ENCODE measurements around the gene CHPF2.

Gene CHPF2

GRCh38 chr7:151197932-151198331 is 34.4 kb upstream of the CHPF2 start:
- H3K4me3 ChIP-seq (ENCODE audit: low read depth, low read length), result no peak overlapping the region
- no peak for DNase-seq (ENCODE audit: low read depth)
- no peak for TF ChIP-seq CTCF (IDR thresholded peaks at IDR 0.05; ENCODE audit: insufficient read depth, low read depth, low read length, missing control alignments)

- no peak for TF ChIP-seq CTCF (IDR thresholded peaks at IDR 0.05; ENCODE audit: insufficient read depth, low read depth, low read length, missing control alignments)
- H3K4me3 ChIP-seq (ENCODE audit: low read depth, low read length), result no peak overlapping the region
- DNase-seq (ENCODE audit: low read depth), result no peak
Observed at GRCh38 chr7:151198945-151199848, 33.1 kb upstream of the CHPF2 start.

- TF ChIP-seq CTCF (IDR thresholded peaks at IDR 0.05; ENCODE audit: insufficient read depth, low read depth, low read length, missing control alignments), result no peak
- no peak for DNase-seq (ENCODE audit: low read depth)
- no peak overlapping the region for H3K4me3 ChIP-seq (ENCODE audit: low read depth, low read length)
Observed at GRCh38 chr7:151201344-151201743, 30.9 kb upstream of the CHPF2 start.

GRCh38 chr7:151201751-151202150 is 30.5 kb upstream of the CHPF2 start:
- DNase-seq (ENCODE audit: low read depth), result no peak
- TF ChIP-seq CTCF (IDR thresholded peaks at IDR 0.05; ENCODE audit: insufficient read depth, low read depth, low read length, missing control alignments), result no peak
- no peak overlapping the region for H3K4me3 ChIP-seq (ENCODE audit: low read depth, low read length)

- no peak for DNase-seq (ENCODE audit: low read depth)
- no peak overlapping the region for H3K4me3 ChIP-seq (ENCODE audit: low read depth, low read length)
- TF ChIP-seq CTCF (IDR thresholded peaks at IDR 0.05; ENCODE audit: insufficient read depth, low read depth, low read length, missing control alignments), result no peak
Observed at GRCh38 chr7:151202836-151203235, 29.4 kb upstream of the CHPF2 start.

- TF ChIP-seq CTCF (IDR thresholded peaks at IDR 0.05; ENCODE audit: insufficient read depth, low read depth, low read length, missing control alignments), result no peak
- no peak overlapping the region for H3K4me3 ChIP-seq (ENCODE audit: low read depth, low read length)
- DNase-seq (ENCODE audit: low read depth), result no peak
Observed at GRCh38 chr7:151204383-151205032, 27.8 kb upstream of the CHPF2 start.

Data from GM12865 (cell line).